Measurements from ENCODE around the gene RC3H1.
"Not testable (repeated sequence)": the region's sequence is repeated elsewhere in the genome, so short reads cannot be mapped to it uniquely, and the experiment has no call there.

GRCh38 chr1:174056609-174057008 is 34.5 kb upstream of the RC3H1 start:
- not testable (repeated sequence) for TF ChIP-seq JUND (IDR thresholded peaks at IDR 0.05; ENCODE audit: low read depth, low read length); TAF1 (IDR thresholded peaks at IDR 0.05; ENCODE audit: borderline replicate concordance, low read depth, low read length); HDAC2 (IDR thresholded peaks at IDR 0.05); CEBPZ (IDR thresholded peaks at IDR 0.05; ENCODE audit: low read depth, low read length); CTCF (IDR thresholded peaks at IDR 0.05 in 2 of 3, conservative IDR thresholded peaks at IDR 0.05 in 1 of 3; ENCODE audit: control insufficient read depth in 2 of 3, extremely low read depth in 1 of 3, insufficient read depth in 1 of 3, low read depth in 3 of 3, low read length in 3 of 3); POLR2A (IDR thresholded peaks at IDR 0.05; ENCODE audit: low read depth, low read length); KLF5 (IDR thresholded peaks at IDR 0.05; ENCODE audit: partially characterized antibody); ZNF274 (IDR thresholded peaks at IDR 0.05; ENCODE audit: insufficient read depth, insufficient read length); EED (IDR thresholded peaks at IDR 0.05; ENCODE audit: low read depth); BHLHE40 (IDR thresholded peaks at IDR 0.05; ENCODE audit: borderline replicate concordance in 1 of 2, low read depth in 2 of 2, low read length in 1 of 2); HDAC6 (IDR thresholded peaks at IDR 0.05; ENCODE audit: unreplicated experiment); ESRRA (IDR thresholded peaks at IDR 0.05; ENCODE audit: low read length); EP300 (IDR thresholded peaks at IDR 0.05; ENCODE audit: borderline replicate concordance in 1 of 2, control insufficient read depth in 1 of 2, low read depth in 2 of 2, low read length in 2 of 2)
